ENCODE data around the gene NEDD8.
A peak's percentile ranks its signal among the peaks of the same experiment; 100 is the strongest.

NEDD8 gene

DNA sequence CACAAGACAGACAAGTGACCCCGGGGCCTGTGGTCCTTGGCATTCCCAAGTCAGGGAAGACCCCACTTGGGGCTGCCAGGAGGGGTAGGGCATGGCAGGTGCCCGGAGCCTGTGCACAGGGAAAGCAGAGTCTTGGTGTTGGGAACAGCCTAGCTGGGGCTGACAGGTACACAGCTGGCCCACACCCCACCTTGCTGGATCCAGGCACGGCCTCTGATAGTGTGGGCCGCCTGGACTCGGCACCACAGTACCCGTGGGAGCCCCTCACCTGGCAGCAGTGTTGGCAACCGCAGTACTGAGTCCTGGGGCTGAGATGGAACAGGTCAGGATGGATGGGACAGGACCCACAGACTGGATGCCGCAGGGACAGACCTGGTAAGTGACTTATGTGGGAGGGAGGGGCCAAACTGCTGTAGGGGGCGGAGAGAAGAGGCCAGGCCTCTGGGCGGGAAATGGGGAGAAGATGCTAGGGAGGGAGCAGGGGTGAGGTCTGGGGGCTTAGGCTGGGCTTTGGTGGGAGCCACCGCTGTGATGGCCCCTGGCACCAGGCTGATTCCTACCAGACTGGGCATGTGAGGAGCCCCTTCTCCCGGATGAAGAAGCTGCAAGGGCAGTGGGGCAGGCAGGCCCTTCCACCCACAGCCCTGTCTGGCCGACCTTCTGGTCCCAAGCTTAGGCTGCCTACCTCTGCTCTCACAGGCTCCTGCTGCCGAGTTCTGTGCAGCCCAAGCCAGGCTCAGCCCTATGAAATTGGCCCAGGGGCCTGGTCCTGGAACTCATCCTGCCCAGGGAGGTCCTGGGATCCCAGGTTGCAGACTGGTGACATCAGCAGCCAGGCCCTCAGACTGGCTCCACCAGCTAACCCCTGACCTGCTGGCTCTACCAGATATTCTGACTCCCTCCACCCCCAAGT lies 30.9 kb upstream of the NEDD8 start, which contains the start of gene TGM1:
TSS of gene TGM1 (minus strand) at position 357 of the 913 bp plus-strand sequence. CDS start 825 bp downstream, outside the sequence.
- no peak for DNase-seq

DNA sequence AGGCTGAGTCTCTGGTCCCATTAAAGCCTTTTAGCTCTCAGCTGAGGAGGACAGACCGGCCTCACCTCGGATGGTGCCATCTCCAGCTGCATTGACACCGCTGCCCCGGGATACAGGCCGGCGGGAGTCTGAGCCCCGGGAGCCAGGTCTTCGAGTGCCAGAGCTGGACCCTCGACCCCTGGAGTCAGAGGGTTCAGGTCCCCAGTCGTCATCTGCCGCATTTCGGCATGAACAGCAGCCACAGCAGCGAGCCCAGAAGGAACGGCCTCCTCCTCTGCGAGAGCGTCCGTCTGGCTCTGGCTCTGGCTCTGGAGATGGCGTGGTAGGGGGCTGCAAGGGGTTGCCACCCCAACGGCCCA lies 29.8 kb upstream of the NEDD8 start:
- no peak for DNase-seq

DNA sequence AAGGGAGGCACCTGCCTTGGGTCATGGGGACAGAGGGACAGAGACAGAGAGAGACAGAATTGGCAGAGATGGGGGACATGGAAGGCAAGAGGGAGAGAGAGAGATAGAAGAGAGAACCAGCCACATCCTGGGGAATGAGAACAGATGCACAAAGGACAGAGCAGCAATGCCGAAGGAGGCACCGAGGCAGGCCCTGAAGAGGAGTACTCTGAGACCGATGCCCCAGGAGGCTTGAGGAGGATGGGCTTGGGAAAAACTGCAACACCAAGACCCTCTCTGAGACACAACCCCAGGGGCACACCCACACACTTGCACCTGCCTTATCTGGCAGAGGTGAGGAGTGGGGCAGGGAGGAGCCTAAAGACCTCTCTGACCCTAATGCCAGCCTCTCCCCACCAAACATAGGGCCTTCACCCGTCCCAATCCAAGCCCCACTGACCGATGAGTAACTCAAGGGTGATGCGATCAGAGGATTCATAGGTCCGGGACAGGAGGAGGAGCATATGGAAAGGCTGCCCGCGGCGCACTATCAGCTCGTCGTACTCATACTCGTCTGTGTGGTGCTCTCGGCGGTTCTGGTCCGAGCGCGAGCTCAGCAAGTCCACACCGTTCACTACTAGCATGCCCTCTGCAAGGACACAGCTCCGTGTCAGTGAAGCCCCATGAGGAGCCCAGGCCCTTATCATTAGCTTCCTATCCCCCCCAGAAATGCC lies 29.2 kb upstream of the NEDD8 start:
- no peak for DNase-seq

DNA sequence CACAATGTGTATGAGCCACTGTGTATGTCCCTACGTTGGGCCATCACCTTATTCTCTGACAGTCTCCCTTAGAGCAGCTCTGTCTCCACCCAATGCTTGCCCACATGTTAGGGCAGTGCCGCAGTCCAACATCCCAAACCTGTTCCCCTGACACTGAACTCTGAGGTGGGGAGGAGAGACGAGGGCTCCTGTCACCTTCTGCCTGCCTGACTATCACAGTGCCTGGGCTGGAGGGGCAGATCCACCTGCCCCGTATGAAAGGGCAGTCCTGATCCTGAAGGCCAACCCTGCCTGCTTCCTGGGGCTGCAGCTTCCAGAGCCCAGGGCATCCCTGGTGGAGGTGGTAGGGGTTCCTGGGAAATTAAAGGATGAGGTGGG lies 28.6 kb upstream of the NEDD8 start:
- no peak for DNase-seq

DNA sequence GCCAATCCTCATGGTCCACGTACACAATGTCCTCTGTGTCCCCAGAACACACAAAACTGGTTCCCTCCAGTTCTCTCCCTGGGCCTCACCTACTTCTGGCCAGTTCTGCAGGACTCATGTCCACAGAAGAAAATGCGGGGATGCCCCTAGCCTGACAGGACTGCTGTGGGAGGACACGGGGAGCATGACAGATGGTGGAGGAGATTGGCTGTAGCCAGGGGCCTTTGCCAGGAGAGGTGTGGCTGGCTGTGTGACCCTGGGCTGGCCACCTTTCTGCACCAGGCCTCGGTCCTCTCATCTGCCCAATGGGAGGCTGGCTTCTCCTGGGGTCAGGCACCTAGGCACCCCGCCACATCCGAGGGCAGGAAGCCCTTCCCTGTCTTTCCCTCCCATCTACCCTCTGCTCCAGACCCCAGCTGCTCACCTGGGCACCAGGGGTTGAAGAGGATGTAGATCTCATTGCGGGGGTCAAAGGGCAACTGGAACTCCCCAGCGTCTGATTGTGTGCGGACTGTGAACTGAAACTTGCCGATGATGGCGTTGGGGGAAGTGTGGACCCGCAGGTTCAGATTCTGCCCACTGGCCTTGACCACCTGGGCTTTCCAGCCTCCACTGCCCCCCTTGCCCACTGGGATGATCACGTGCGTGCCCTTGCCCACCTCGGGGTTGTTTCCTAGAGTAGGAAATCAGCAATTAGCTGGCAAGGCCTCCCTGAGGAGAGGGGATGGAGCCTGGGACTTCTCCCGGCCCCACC lies 28.0 kb upstream of the NEDD8 start:
- no peak for DNase-seq

DNA sequence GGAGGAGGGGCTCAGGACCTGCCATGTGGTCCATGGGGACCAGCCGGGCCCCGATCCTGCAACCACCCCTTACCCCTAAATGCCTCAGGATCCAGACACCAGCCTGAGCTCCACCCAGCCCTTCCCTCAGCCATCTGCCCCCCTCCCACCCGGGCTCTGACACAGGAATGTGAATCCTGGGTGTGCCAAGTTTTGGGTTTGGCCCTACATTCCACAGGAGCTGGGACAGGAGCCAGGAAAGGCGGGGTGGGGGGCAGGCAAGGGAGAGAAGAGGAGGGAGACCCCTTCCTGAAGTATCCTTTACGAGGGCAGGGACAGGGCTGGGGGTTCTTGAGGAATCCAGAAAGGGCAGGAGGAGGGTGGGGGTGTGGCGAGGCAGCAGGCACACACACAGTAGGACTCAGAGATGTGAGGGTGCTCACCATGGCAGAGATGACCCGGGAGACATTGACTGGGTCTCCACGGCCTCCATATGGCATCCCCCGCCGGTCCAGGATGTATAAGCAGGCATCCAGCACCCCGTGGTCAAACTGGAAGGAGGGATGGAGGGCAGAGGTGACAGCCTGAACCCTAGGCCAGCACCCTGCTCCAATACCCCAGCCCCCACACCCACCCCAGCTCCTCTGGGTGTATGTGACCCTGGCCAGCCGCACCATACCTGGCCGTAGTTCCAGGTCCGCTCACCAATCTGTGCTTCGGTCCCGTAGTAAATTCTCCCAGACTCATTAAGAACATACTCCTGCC lies 27.3 kb upstream of the NEDD8 start:
- no peak for DNase-seq

DNA sequence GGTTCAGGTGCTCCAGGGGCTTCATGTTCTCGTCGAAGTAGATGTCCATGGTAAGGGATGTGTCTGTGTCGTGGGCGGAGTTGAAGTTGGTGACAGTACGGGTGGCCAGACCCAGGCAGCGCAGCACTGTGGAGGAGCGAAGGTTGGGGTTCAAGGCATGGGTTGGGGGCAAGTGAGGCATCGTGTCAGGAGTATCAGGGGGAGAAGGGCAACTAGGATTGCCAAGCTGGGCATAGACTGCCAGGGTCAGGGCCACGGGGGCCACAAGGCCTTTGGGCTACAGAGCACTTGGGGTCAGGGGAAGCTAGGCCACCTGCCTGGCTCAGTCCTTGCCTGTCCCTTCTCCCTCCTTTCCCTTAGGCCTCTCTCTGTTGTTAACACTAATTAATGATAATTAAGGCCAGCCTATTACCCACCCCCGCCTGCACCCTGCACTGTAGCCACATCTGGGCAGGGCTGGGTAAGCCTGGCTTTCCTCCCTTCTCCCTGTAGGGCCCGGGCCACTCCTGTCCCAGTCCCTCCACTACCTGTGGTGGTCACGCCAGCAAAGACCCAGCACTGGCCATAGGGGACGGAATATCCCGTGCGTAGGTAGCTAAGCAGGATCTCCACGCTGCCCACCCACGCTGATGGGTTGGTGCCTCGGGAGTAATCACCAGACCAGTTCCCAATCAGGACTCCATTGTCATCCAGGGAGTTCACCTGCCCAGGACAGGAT lies 26.5 kb upstream of the NEDD8 start:
- no peak for DNase-seq

DNA sequence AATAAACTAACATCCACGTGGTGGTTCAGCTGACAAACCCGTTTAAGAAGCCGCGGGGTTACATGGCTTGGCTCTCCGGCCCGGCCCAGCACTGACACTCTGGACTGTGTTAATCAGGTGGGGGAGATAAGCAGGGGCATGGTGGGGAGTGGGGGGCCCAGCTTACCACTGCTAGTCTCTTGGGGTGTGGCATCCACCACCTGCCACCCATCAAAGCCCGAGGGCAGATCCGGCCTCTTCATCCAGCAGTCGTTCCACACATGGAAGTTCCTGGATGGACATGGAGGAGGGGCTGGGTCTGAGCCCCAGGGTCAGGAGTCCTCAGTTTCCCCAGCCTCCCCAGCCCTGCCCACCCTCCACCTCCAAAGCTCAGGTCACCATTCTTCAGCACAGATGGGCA lies 26.0 kb upstream of the NEDD8 start:
- DNase-seq, result no peak

DNA sequence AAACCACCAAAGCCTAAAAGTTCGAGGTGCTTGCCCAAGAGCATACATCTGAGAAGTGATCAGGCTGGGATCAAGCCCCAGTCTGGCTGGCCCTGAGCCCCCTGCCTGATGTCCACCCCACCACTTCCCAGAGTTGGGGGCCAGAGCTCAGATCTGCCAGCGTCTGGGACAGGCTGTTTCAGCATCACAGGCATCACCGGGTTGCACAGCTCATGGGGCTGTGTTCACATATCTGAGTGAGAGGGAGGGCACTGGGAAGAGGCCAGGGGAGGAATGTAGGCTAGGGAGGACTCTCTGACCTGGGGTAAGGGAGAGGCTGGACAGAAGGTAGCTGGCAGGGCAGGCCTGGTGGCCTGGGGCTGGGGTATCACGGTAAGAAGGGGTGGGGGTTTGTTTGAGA lies 24.8 kb upstream of the NEDD8 start:
- no peak for DNase-seq

DNA sequence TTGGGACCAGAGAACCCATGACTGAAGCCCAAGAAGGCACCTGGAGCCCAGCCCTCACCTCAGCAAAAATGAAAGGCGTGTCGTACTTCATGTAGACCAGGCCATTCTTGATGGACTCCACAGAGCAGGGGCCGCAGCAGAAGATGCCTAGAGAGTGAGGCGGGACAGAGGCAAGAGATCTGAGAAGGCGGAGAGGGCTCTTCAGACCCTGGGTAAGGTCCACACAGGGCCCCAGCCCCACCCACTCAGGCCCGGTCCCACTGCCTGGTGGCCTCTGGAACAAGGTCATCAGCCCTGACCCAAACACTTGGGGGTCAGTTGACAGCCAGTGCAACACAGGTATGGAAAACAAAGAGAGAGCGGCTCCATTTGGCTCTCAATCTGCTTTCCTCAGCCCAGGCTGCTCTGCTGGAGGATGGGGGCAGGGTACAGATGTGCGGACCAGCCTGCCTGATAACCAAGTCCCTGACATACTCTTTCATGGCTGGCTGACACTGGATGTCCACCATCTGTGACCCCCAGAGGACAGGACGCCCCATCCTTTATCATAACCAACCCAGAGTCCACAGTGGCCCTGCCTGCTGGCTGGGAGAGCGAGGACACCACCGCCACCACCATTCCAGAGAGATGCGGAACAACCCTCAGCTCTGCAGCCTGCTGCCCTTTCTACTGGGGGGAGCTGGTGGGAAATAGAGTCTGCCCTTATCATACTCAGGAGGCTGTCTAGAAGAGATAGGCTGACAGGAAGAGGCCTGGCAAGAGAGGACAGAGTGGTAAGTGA lies 24.0 kb upstream of the NEDD8 start:
- no peak for DNase-seq

DNA sequence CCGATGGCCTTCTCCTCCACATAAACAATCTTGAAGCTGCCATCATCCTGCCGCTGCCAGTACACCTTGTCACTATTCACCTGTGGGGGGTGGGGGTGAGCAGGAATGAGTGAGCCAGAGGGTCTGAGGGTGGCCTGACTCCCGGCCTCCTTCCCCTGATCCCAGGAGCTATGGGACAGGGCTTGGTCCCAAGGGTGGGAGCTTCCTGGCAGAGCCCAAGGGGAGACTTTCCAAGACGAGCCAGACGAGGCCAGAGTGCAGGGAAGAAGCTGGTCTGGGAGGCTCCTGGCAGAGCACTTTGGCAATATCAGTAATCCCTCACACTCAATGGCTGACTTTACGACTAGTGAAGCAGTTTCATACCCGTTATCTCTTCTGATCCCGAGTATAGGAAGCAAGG lies 23.3 kb upstream of the NEDD8 start:
- no peak for DNase-seq

DNA sequence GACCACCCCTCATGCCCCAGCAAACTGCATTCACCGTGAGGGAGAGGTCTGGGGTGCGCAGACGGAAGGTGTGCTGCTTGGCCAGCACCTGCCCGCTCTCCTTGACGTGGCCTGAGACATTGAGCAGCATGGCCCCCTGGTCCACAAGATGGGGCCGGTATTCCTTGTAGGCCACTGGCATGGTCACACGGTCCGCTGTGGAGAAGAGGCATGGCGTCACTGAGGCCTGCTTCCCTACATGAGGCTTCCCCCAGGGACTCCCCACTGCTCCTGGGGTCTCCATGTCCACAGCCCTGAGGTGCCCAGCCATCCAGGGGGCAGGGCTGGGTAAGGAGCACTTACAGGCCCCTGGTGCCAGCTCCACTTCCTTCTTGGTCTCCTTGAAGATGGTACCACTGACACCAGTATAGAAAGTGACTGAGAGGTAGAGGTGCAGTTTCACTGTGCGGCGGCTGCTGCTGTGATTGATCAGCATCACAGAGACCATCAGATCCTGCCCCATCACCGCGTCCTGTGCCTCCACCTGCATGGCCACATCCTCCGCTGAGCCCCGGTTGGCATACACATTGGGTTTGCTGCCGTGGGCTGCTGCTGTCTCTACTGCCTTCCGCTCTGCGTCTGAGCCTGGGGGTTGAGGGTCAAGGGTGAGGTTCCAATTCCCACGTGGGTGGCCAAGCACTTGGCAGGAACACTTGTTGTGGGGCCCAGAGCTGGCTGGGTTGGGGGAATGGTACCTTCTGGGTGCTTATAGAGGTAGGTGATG lies 22.6 kb upstream of the NEDD8 start:
- DNase-seq, result no peak

DNA sequence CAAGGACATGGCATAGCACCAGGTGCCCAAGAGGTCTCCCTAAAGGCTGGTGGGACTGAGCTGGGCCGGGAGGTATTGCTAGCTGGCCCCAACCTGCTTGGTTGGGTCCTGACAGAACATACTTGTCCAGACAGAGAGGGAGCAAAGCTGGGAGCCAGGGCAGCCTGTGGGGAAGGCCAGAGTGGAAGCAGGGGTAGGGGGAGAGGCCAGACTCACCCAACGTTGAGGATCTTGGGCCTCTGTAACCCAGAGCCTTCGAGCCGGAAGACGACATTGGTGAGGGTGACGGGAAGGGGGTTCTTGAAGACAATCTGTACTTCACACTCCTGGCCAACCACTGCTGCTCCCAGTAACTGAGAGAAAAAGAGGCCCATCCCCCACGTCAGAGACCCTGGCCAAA lies 21.8 kb upstream of the NEDD8 start:
- no peak for DNase-seq

DNA sequence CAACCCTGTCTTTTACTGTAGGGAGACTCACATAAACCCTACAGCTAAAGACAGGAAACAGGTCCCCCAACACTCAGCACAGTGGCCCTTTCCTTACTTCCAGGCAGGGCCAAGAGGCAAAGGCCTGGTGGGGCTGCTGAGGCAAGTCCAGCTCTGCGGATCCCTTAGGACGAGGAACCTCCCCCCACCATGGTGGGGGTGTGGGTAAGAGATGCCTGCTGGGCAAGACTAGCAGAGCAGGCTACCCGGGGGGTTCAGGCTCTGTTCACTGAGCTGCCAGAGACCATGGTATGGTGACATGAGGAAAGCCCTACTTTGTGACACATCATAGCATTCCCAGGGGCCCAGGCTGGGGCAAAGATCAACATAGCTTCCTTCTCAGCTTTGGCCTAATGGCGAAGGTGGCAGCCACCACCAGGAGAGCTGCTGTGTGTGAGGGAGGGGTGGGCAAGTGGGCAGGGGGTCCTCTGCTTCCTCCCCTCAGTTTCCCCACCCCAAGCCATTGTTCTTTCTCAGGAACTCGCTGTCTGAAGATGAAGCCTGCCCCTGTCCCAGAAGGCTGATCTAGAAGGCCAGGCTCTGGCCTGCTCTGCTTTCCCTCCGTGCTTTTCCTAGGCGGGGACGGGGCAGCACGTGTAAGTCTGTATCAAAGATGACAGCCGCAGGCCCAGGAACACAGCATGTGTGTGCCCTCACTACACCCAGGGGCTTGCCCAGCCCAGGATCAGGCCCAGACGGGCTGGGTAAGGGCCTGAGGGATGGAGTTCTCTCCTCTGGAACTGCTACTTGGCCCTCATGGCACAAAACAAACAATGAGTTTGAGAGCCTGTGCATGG lies 20.3 kb upstream of the NEDD8 start:
- no peak for DNase-seq

DNA sequence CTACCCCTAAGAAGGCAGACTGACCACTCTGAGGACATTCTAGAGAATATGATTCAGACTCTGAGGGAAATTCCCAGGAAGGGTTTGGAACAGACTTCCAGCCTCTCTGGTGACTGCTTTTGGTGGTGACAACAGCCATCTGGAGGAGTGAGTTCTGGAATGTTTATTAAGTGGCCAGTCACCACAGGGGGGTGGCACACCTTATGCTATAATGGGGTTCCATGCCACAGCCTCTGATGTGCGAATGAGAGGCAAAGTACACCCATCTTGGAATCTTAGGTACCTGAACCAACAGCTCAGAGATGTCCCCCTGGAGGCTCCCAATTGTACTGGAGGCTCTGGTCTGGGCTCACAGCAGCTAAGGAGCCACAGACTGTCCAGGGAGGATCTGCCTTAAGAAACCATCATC lies 19.7 kb upstream of the NEDD8 start:
- DNase-seq, result no peak

DNA sequence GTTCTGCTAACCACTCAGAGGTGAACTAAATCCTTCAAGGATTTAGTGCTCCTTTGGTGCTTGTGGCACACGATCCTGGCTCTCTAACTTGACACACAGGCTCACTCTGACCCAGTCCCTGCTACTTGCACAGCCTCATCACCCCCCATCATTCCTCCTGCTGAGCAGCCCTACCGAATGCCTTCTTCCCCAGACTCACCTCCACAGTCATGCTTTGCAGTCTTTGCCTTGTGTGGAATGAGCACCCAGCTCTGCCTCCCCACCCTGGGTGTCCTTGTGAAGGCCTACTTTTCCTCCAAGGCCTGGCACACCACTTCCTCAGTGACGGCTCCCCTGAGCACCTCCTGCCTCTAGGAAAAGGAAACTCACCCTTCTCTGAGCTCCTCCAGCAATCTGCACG lies 18.2 kb upstream of the NEDD8 start:
- no peak for DNase-seq

DNA sequence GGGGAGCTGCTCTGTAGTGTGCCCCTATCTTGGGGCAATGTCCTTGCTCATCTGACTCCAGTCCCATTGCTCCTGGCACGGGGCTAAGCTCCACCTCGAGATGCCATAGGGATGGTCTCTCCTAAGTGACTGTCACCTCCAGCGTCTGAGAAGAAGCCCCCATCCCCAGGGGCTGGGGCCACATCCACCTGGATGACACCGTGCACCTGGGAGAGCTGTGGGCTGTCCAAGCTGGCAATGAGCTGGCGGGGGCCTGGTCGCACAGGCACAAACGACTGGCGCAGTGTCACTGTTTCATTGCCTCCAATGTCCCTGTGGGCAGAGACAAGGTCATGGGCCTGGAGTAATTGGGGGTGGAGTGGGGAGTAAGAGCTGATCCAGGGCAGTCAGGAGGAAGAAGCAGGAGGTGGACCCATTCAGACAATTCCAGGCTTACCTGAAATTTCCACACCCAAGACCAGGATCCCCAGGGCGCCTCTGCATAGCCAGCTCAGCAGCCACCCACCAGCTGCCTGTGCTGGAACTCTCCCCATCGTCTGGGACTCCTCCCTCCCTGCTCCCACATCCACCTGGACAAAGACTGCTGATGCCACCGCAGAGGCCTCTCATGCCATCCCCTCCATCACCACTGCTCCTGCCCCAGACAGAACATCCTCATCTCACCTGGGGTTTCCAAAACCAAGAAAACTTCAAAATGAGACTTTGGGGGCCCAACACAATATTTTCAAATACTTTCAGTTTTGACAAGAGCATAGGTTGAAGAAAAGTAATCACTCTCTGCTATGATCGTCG lies 17.3 kb upstream of the NEDD8 start:
- no peak for DNase-seq

DNA sequence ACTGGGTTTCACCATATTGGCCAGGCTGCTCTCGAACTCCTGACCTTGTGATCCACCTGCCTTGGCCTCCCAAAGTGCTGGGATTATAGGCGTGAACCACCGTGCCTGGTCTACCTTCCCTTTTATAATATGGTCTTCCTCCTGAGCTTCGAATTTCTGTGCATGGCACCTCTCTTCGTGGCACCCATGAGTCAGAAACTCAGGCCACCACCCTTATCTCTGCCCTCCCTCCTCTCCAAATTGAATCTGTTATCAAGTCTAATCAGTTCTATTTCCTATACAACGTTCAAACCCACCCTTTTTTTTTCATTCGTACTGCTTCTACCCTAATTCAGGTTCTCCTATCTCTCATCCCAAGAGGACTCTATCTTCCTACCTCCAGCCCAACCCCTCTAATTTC lies 15.3 kb upstream of the NEDD8 start:
- no peak for DNase-seq

DNA sequence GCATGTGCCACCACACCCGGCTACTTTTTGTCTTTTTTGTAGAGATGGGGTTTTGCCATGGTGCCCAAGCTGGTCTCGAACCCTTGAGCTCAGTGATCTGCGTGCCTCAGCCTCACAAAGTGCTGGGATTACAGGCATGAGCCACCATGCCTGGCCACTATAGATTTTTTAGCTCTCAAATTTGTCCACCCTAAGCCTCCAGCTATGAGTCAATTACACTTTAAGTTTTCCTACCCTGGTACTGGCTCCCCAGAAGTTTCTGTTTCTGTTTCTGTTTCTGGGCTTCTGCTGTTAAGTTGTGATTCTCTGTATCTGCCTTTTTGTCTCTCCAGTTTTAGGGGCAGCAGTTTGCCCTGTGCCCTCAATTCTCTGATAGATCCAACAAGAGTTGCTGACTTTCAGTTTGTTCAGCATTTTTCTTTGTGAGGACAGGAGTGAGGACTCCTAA lies 14.6 kb upstream of the NEDD8 start:
- DNase-seq, result peak; percentile 61

All from CD4-positive, alpha-beta T cell treated with Interleukin-12 subunit alpha and Interleukin-12 subunit beta, for 1 hour (primary cell).